Ovary (tissue), 9 donors: ENCODE measurements around the gene THRB. TPM values are rescaled to one million over a fixed set of nuclear protein-coding genes. Genes with fewer than 3 reads are reported as not detected.

Source experiments
- DNase-seq, 5 donors: peaks; one replicate each; pipeline ENCODE4 v3.0.0-alpha.2; 2019 to 2020
- H3K27ac ChIP-seq, 2 donors: fragments of 200-600 bp; one replicate each; pipeline versions ENCODE4 v1.5.1 to v1.8.0; 2019 to 2022
- H3K27me3 ChIP-seq: fragments of 200-600 bp; one replicate; pipeline ENCODE4 v1.8.0; 2022
- H3K36me3 ChIP-seq: fragments of 200-600 bp; sonication (generic); one replicate; pipeline ENCODE4 v1.5.1; 2019
- H3K4me1 ChIP-seq: one replicate; pipeline ENCODE4 v1.8.1; 2013; ENCODE audit warnings: mild to moderate bottlenecking, moderate library complexity; ENCODE audit not compliant: insufficient read depth
- H3K4me3 ChIP-seq: fragments of 200-600 bp; sonication (generic); one replicate; pipeline ENCODE4 v1.5.1; 2017
- H3K9me3 ChIP-seq, 2 donors: fragments of 200-600 bp in 1 of 2; sonication (generic) in 1 of 2; one replicate each; pipeline versions ENCODE4 v1.5.1 to v1.8.1; 2013 to 2019; ENCODE audit warnings: mild to moderate bottlenecking in 1 of 2, moderate library complexity in 1 of 2
- CTCF ChIP-seq, 3 donors: fragments of 450-650 bp in 2 of 3; fragments of 200-600 bp in 1 of 3; IDR thresholded peaks; one replicate each; pipeline versions ENCODE4 v1.5.1 to v1.8.0; 2016 to 2022; ENCODE audit warnings: antibody characterized with exemption in 3 of 3, mild to moderate bottlenecking in 1 of 3
- EP300 ChIP-seq: sonication (generic); formaldehyde crosslinking; IDR thresholded peaks from one replicate; pipeline ENCODE4 v1.6.1; 2017; ENCODE audit warnings: antibody characterized with exemption
- POLR2A ChIP-seq: fragments of 450-650 bp; IDR thresholded peaks from one replicate; pipeline ENCODE4 v1.6.1; 2017; ENCODE audit warnings: antibody characterized with exemption, mild to moderate bottlenecking, moderate library complexity
- WGBS, 3 donors: extraction: QIAGEN DNeasy Blood & Tissue Kit in 1 of 3; methylation state at CpG; one replicate each; pipeline versions ENCODE4 v1.1.5 to v1.1.7; 2013 to 2017; 5-methylcytosine and 5-hydroxymethylcytosine counted together
- intact Hi-C, 4 donors: fragments of 100-400 bp; cut with DNase I; formaldehyde crosslinking; loops; one replicate each; pipeline versions ENCODE4 v1.11.0 to v1.15.1; 2022 to 2023
- microRNA counts: library from miRNA; unstranded; fragments of <30 nt; microRNA quantifications from one replicate; lab custom pipeline; 2016
- microRNA-seq, 3 donors: library from miRNA; unstranded; fragments of <30 nt; microRNA quantifications; one replicate each; pipeline versions ENCODE4 to v1.2.0, GENCODE V29; 2019 to 2020
- polyA plus RNA-seq, 2 donors: library from polyadenylated mRNA; stranded (reverse); fragments of 200-250 nt in 1 of 2; fragments of 350-450 nt in 1 of 2; fragmentation: Illumina TruSeq in 1 of 2; extraction: RNeasy Lipid Tissue Mini Kit (QIAGEN cat#74804) in 1 of 2; gene quantifications; one replicate each; pipeline ENCODE4 v1.2.3, GENCODE V29; 2013 to 2014
- small RNA-seq: library from RNA; depleted of rRNA; stranded (forward); fragments of <200 nt; gene quantifications from one replicate; pipeline ENCODE3, GENCODE V24; 2016
- total RNA-seq, 7 donors: library from RNA; depleted of rRNA in 2 of 7; stranded (reverse); fragments of >200 nt in 2 of 7; fragmentation: NEBNext Ultra II Directional in 3 of 7; extraction: Animal tissue kit (Norgen Biotek cat#: 25700) in 3 of 7; gene quantifications; one replicate each; pipeline versions ENCODE4 v1.1.0 to v1.2.4, GENCODE V29; 2016 to 2023
- donor health status: DM: no; HTN: no; CAD: no; lungs with moderate emphysema.
- donor health status: DM: no; HTN: no; CAD: no.
- donor health status: Bipolar disorder and iron deficiency.
- donor health status: DM: yes; HTN: yes; CAD: no.
- donor health status: DM: no; HTN: no; CAD: no.
- donor health status: DM: yes; HTN: yes; CAD: no.

THRB gene
- total and polyA plus RNA-seq, 9 donors, result 0.91 to 6.5 (median 3.2) TPM

- 85 to 93% (median 89%) methylated on average over 3 of the region's 3 CpGs for WGBS, 3 donors
- DNase-seq, result no peak
- no peak overlapping the region for H3K27ac ChIP-seq
These were observed 408.4 kb downstream of the THRB start for GRCh38 chr3:24086206-24086605.

GRCh38 chr3:24072193-24072592 lies 422.5 kb downstream of the THRB start:
- intact Hi-C loops, result no loop called here
- 82 to 91% (median 86%) methylated on average over 4 of the region's 4 CpGs for WGBS, 3 donors
- no peak overlapping the region for H3K4me3 ChIP-seq
- TF ChIP-seq POLR2A, result no peak
- no peak for TF ChIP-seq CTCF (IDR thresholded peaks at IDR 0.05)
- TF ChIP-seq EP300, result no peak
- no peaks in the 10 kb centered on the region for H3K27me3 ChIP-seq
- DNase-seq, result no peak
- H3K36me3 ChIP-seq, result no peaks in the 10 kb centered on the region
- H3K9me3 ChIP-seq, result no peaks in the 10 kb centered on the region
- H3K4me1 ChIP-seq, result no peaks in the 10 kb centered on the region
- no peak overlapping the region for H3K27ac ChIP-seq

More at GRCh38 chr3:24086206-24086605, 408.4 kb downstream of the THRB start:
- no peak for TF ChIP-seq POLR2A
- no peak for TF ChIP-seq EP300
- TF ChIP-seq CTCF (IDR thresholded peaks at IDR 0.05), result no peak
- H3K9me3 ChIP-seq, result no peaks in the 10 kb centered on the region
- H3K4me3 ChIP-seq, result no peak overlapping the region
- H3K36me3 ChIP-seq, result no peaks in the 10 kb centered on the region
- H3K4me1 ChIP-seq, result no peaks in the 10 kb centered on the region
- intact Hi-C loops, result no loop called here
- no peaks in the 10 kb centered on the region for H3K27me3 ChIP-seq

GRCh38 chr3:24069045-24069444 lies 425.6 kb downstream of the THRB start:
- no peak for DNase-seq
- H3K9me3 ChIP-seq, result no peaks in the 10 kb centered on the region
- TF ChIP-seq CTCF (IDR thresholded peaks at IDR 0.05), result no peak
- TF ChIP-seq EP300, result no peak
- TF ChIP-seq POLR2A, result no peak
- H3K4me1 ChIP-seq, result no peaks in the 10 kb centered on the region
- 28 to 51% (median 35%) methylated on average over 2 of the region's 2 CpGs for WGBS, 3 donors
- H3K27me3 ChIP-seq, result no peaks in the 10 kb centered on the region
- H3K27ac ChIP-seq, result no peak overlapping the region
- H3K36me3 ChIP-seq, result no peaks in the 10 kb centered on the region
- H3K4me3 ChIP-seq, result no peak overlapping the region
- intact Hi-C loops, result loop anchor here in 1 of 4 donors (10.0 kb wide), 1 partner anchor 64 kb away; no protein-coding TSS in a partner anchor

GRCh38 chr3:24067483-24067882 lies 427.2 kb downstream of the THRB start:
- no peak for TF ChIP-seq EP300
- no peak for TF ChIP-seq POLR2A
- TF ChIP-seq CTCF (IDR thresholded peaks at IDR 0.05), result no peak
- no peaks in the 10 kb centered on the region for H3K9me3 ChIP-seq
- no peaks in the 10 kb centered on the region for H3K4me1 ChIP-seq
- H3K27ac ChIP-seq, result no peak overlapping the region
- intact Hi-C loops, result loop anchor here in 1 of 4 donors (10.0 kb wide), 1 partner anchor 63 kb away; no protein-coding TSS in a partner anchor
- 78 to 80% (median 80%) methylated on average over 3 of the region's 3 CpGs for whole genome bisulfite sequencing, 3 donors
- H3K36me3 ChIP-seq, result no peaks in the 10 kb centered on the region
- DNase-seq, result no peak
- no peak overlapping the region for H3K4me3 ChIP-seq
- H3K27me3 ChIP-seq, result no peaks in the 10 kb centered on the region

MicroRNAs within 50 kb of the gene (microRNA counts, 767-probe panel; counts per million panel counts)
- 530 counts per million, percentile 78 among the panel's probes with 10 or more counts for microRNA hsa-miR-4792 (lab: Ali Mortazavi, UCI)

Small RNAs within 50 kb of the gene (microRNA-seq; reads per million reads assigned to microRNA genes)
- gene MIR4792, result 0 reads per million in 3 donors

Small RNAs within 50 kb of the gene (small RNA-seq; reads per million reads assigned to genes)
- not detected for gene MIR4792
